H1 (cell line): ENCODE measurements around the gene TNIK.

Source experiments
- ATF2 ChIP-seq: IDR thresholded peaks from 2 replicates; pipeline ENCODE4 v1.6.1; 2012; ENCODE audit warnings: low read length, inconsistent platforms
- BRCA1 ChIP-seq: IDR thresholded peaks from 2 replicates; pipeline ENCODE4 v1.6.1; 2012; ENCODE audit warnings: low read depth, low read length, improper control_type of control experiment
- CHD2 ChIP-seq: IDR thresholded peaks from 2 replicates; pipeline ENCODE4 v1.6.1; 2012; ENCODE audit warnings: low read length, improper control_type of control experiment
- CTCF ChIP-seq, 3 experiments: IDR thresholded peaks; 1 replicate in 2 of 3; 2 replicates in 1 of 3; pipeline versions ENCODE4 v1.5.1 to v1.6.1; 2011; ENCODE audit warnings: low read length in 3 of 3, mild to moderate bottlenecking in 3 of 3, inconsistent platforms in 2 of 3, low read depth in 1 of 3, moderate library complexity in 1 of 3; ENCODE audit not compliant: insufficient read depth in 1 of 3; ENCODE audit errors: control extremely low read depth in 1 of 3
- EZH2 ChIP-seq: fragments of 200-600 bp; sonication (generic); IDR thresholded peaks from 2 replicates; pipeline ENCODE4 v1.7.1; 2012; ENCODE audit warnings: low read depth, mild to moderate bottlenecking, moderate library complexity, low read length, inconsistent platforms; ENCODE audit not compliant: severe bottlenecking
- GABPA ChIP-seq: IDR thresholded peaks from 2 replicates; pipeline ENCODE4 v1.6.1; 2011; ENCODE audit warnings: mild to moderate bottlenecking, low read length, moderate library complexity, borderline replicate concordance; ENCODE audit not compliant: insufficient read depth
- POLR2A ChIP-seq, 2 experiments: IDR thresholded peaks; 1 replicate in 1 of 2; 2 replicates in 1 of 2; pipeline ENCODE4 v1.6.1; 2011; ENCODE audit warnings: low read depth in 2 of 2, low read length in 2 of 2, mild to moderate bottlenecking in 2 of 2; ENCODE audit errors: control extremely low read depth in 1 of 2
- POLR2AphosphoS5 ChIP-seq: IDR thresholded peaks from 2 replicates; pipeline ENCODE4 v1.6.1; 2011; ENCODE audit warnings: low read depth, low read length
- RFX5 ChIP-seq: IDR thresholded peaks from 2 replicates; pipeline ENCODE4 v1.6.1; 2011; ENCODE audit warnings: low read depth, low read length, improper control_type of control experiment, borderline replicate concordance
- SIX5 ChIP-seq: IDR thresholded peaks from 2 replicates; pipeline ENCODE4 v1.6.1; 2011; ENCODE audit warnings: mild to moderate bottlenecking, low read depth, low read length
- SP4 ChIP-seq: IDR thresholded peaks from 2 replicates; pipeline ENCODE4 v1.6.1; 2012; ENCODE audit warnings: low read length, inconsistent platforms
- USF2 ChIP-seq: IDR thresholded peaks from 2 replicates; pipeline ENCODE4 v1.6.1; 2011; ENCODE audit warnings: low read length, improper control_type of control experiment
- YY1 ChIP-seq: IDR thresholded peaks from 2 replicates; pipeline ENCODE4 v1.6.1; 2011; ENCODE audit warnings: low read depth, mild to moderate bottlenecking, low read length

- TF ChIP-seq CTCF (IDR thresholded peaks at IDR 0.05; ENCODE audit: control extremely low read depth in 1 of 3, insufficient read depth in 1 of 3, low read depth in 1 of 3, low read length in 3 of 3) (no peak), RFX5 (no peak), GABPA (no peak), SP4 (no peak), POLR2AphosphoS5 (no peak), USF2 (no peak), YY1 (no peak), POLR2A (IDR thresholded peaks at IDR 0.05; ENCODE audit: control extremely low read depth in 1 of 2, low read depth in 2 of 2, low read length in 2 of 2) (no peak), BRCA1 (no peak), EZH2 (no peak), SIX5 (no peak), CHD2 (no peak), ATF2 (no peak)
These were observed 153.1 kb downstream of the TNIK start for GRCh38 chr3:171307046-171307585.
